GM23338 (cell line): ENCODE measurements around the gene ENTPD3. TPM values are rescaled to one million over a fixed set of nuclear protein-coding genes. Genes with fewer than 3 reads are reported as not detected.

ENCODE experiments used
- ATAC-seq: fragments of 200-7000 bp; cut with Tn5 transposase; 3 replicates; pipeline ENCODE4 v1.9.1; 2020
- DNase-seq: peaks from one replicate; pipeline ENCODE4 v3.0.0-alpha.2; 2015; ENCODE audit warnings: low spot score
- H2AFZ ChIP-seq: fragments of 200-600 bp; sonication (generic); 2 replicates; pipeline ENCODE4 v1.8.0; 2016; ENCODE audit warnings: antibody characterized with exemption, mild to moderate bottlenecking, moderate library complexity
- H3F3A ChIP-seq: fragments of 200-600 bp; sonication (generic); replicated peaks from 2 replicates; pipeline ENCODE4 v1.8.0; 2017; ENCODE audit warnings: antibody characterized with exemption, mixed run types, low read depth
- H3K27ac ChIP-seq: fragments of 200-600 bp; sonication (generic); 2 replicates; pipeline ENCODE4 v1.6.1; 2016; ENCODE audit warnings: low read depth
- H3K27me3 ChIP-seq: fragments of 200-600 bp; sonication (generic); 2 replicates; pipeline ENCODE4 v1.8.0; 2016; ENCODE audit warnings: mild to moderate bottlenecking, mixed run types, moderate library complexity; ENCODE audit not compliant: insufficient read depth
- H3K36me3 ChIP-seq: fragments of 200-600 bp; sonication (generic); 2 replicates; pipeline ENCODE4 v1.8.0; 2016; ENCODE audit warnings: mild to moderate bottlenecking; ENCODE audit not compliant: insufficient read depth
- H3K4me1 ChIP-seq: fragments of 200-600 bp; sonication (generic); 2 replicates; pipeline ENCODE4 v1.8.0; 2016; ENCODE audit warnings: mild to moderate bottlenecking, moderate library complexity; ENCODE audit not compliant: insufficient read depth
- H3K4me2 ChIP-seq: fragments of 200-600 bp; sonication (generic); 2 replicates; pipeline ENCODE4 v1.7.1; 2017; ENCODE audit warnings: mixed run types
- H3K4me3 ChIP-seq: fragments of 200-600 bp; sonication (generic); 2 replicates; pipeline ENCODE4 v1.6.1; 2016; ENCODE audit warnings: mixed run types
- H3K79me2 ChIP-seq: fragments of 200-600 bp; sonication (generic); replicated peaks from 2 replicates; pipeline ENCODE4 v1.8.0; 2017; ENCODE audit warnings: mild to moderate bottlenecking; ENCODE audit not compliant: insufficient read depth
- H3K9me2 ChIP-seq: fragments of 200-600 bp; sonication (generic); 2 replicates; pipeline ENCODE4 v1.8.0; 2017; ENCODE audit not compliant: insufficient read depth
- H4K20me1 ChIP-seq: fragments of 200-600 bp; sonication (generic); replicated peaks from 2 replicates; pipeline ENCODE4 v1.8.0; 2017; ENCODE audit warnings: mild to moderate bottlenecking; ENCODE audit not compliant: insufficient read depth
- H3K27ac Mint-ChIP-seq: 2 replicates; pipeline ENCODE4 v1.8.0; 2020; ENCODE audit warnings: inconsistent platforms, mild to moderate bottlenecking, moderate library complexity, mixed read lengths
- H3K27me3 Mint-ChIP-seq: 3 replicates; pipeline ENCODE4 v1.8.0; 2022; ENCODE audit warnings: low read depth, mild to moderate bottlenecking, moderate library complexity, mixed read lengths, inconsistent platforms; ENCODE audit not compliant: insufficient read depth, poor library complexity
- H3K36me3 Mint-ChIP-seq: 3 replicates; pipeline ENCODE4 v1.8.0; 2021; ENCODE audit warnings: low read depth, mild to moderate bottlenecking, inconsistent platforms, moderate library complexity, mixed read lengths
- H3K4me1 Mint-ChIP-seq: 3 replicates; pipeline ENCODE4 v1.8.0; 2020; ENCODE audit warnings: mild to moderate bottlenecking, inconsistent platforms, mixed read lengths
- H3K4me3 Mint-ChIP-seq: 3 replicates; pipeline ENCODE4 v1.8.0; 2021; ENCODE audit warnings: moderate library complexity, mild to moderate bottlenecking, inconsistent platforms, mixed read lengths
- H3K9me3 Mint-ChIP-seq: 3 replicates; pipeline ENCODE4 v1.8.0; 2020; ENCODE audit warnings: moderate library complexity, mild to moderate bottlenecking, inconsistent platforms, mixed read lengths
- CREB1 ChIP-seq: fragments of 250-450 bp; sonication (Bioruptor Pico); IDR thresholded peaks from 2 replicates; pipeline ENCODE4 v1.5.0; 2020; ENCODE audit warnings: low read depth, mild to moderate bottlenecking, moderate library complexity
- CTCF ChIP-seq, 2 experiments: fragments of 200-600 bp in 1 of 2; sonication (generic) in 1 of 2; conservative IDR thresholded peaks; 2 replicates each; pipeline versions ENCODE4 v1.5.1 to v1.6.1; 2016 to 2017; ENCODE audit warnings: antibody characterized with exemption in 2 of 2, low read depth in 2 of 2, mild to moderate bottlenecking in 2 of 2, moderate library complexity in 1 of 2
- ETS1 ChIP-seq: IDR thresholded peaks from 2 replicates; pipeline ENCODE4 v1.6.1; 2016; ENCODE audit warnings: antibody characterized with exemption
- EZH2phosphoT487 ChIP-seq: fragments of 200-600 bp; sonication (generic); IDR thresholded peaks from one replicate; pipeline ENCODE4 v1.8.1; 2018; ENCODE audit warnings: antibody characterized with exemption; ENCODE audit not compliant: unreplicated experiment
- JUNB ChIP-seq: IDR thresholded peaks from one replicate; pipeline ENCODE4 v1.6.1; 2016; ENCODE audit warnings: antibody characterized with exemption; ENCODE audit not compliant: unreplicated experiment
- NANOG ChIP-seq: IDR thresholded peaks from 2 replicates; pipeline ENCODE4 v1.6.1; 2016; ENCODE audit warnings: antibody characterized with exemption, borderline replicate concordance
- POLR2AphosphoS5 ChIP-seq: IDR thresholded peaks from 2 replicates; pipeline ENCODE4 v1.6.1; 2016; ENCODE audit warnings: antibody characterized with exemption, low read depth
- REST ChIP-seq: IDR thresholded peaks from one replicate; pipeline ENCODE4 v1.6.1; 2018; ENCODE audit warnings: antibody characterized with exemption; ENCODE audit not compliant: unreplicated experiment
- STAT1 ChIP-seq: IDR thresholded peaks from one replicate; pipeline ENCODE4 v1.6.1; 2016; ENCODE audit warnings: antibody characterized with exemption; ENCODE audit not compliant: unreplicated experiment
- ZNF114 ChIP-seq: fragments of 250-450 bp; sonication (Bioruptor Pico); IDR thresholded peaks from 2 replicates; pipeline ENCODE4 v1.5.0; 2020; ENCODE audit warnings: mild to moderate bottlenecking, moderate library complexity
- ZNF331 ChIP-seq: fragments of 250-450 bp; sonication (Bioruptor Pico); IDR thresholded peaks from 2 replicates; pipeline ENCODE4 v1.5.0; 2020; ENCODE audit warnings: low read depth, mild to moderate bottlenecking, moderate library complexity
- ZNF462 ChIP-seq: fragments of 250-450 bp; sonication (Bioruptor Pico); IDR thresholded peaks from 2 replicates; pipeline ENCODE4 v1.5.0; 2020; ENCODE audit warnings: mild to moderate bottlenecking, moderate library complexity
- polyA plus RNA-seq: library from polyadenylated mRNA; unstranded; fragments of >200 nt; fragmentation: Nextera tagmentation; extraction: Ambion mirVana; gene quantifications from 2 replicates; pipeline ENCODE4 v1.2.1, GENCODE V29; 2016
- total RNA-seq: library from RNA; depleted of rRNA; stranded (reverse); fragments of >200 nt; shearing (Covaris generic); gene quantifications from 2 replicates; pipeline ENCODE4 v1.2.3, GENCODE V29; 2014

The ENTPD3 gene
- total and polyA plus RNA-seq, 2 experiments from 2014 or later: 0.32 to 0.63 TPM

GRCh38 chr3:40386213-40386612 lies 771 bp upstream of the ENTPD3 start:
- Histone ChIP-seq H3K9me2 (no peaks in the 10 kb centered on the region), H3K27ac (no peak overlapping the region), H2AFZ (peak overlapping the region; percentile 100), H3K36me3 (no peaks in the 10 kb centered on the region), H3K27me3 (peaks cover 40% of the 10 kb centered on the region), H3K4me2 (peak overlapping the region; percentile 96; the same call in 1 of the 2 replicates), H3K4me1 (peaks cover 9% of the 10 kb centered on the region), H3K4me3 (peak overlapping the region; percentile 88), H4K20me1 (no peaks in the 10 kb centered on the region), H3F3A (no peaks in the 10 kb centered on the region; the same call in 1 of the 2 replicates), H3K79me2 (no peaks in the 10 kb centered on the region)
- DNase-seq (no peak), ATAC-seq (no peak)
- peak overlapping the region; percentile 88 for H3K4me3 Mint-ChIP-seq
- peaks cover 21% of the 10 kb centered on the region for H3K27me3 Mint-ChIP-seq
- H3K36me3 Mint-ChIP-seq: no peaks in the 10 kb centered on the region
- H3K27ac Mint-ChIP-seq: no peak overlapping the region
- peaks cover 19% of the 10 kb centered on the region for H3K4me1 Mint-ChIP-seq
- H3K9me3 Mint-ChIP-seq: no peaks in the 10 kb centered on the region
- no peak for TF ChIP-seq NANOG
- TF ChIP-seq ZNF462 (CRISPR knock-in tag): no peak
- TF ChIP-seq EZH2phosphoT487: no peak
- TF ChIP-seq ZNF331 (CRISPR knock-in tag): no peak
- no peak for TF ChIP-seq CTCF (conservative IDR thresholded peaks at IDR 0.05; ENCODE audit: low read depth in 2 of 2)
- TF ChIP-seq CREB1 (CRISPR knock-in tag): no peak
- TF ChIP-seq ZNF114 (CRISPR knock-in tag): no peak
- TF ChIP-seq REST: no peak
- no peak for TF ChIP-seq STAT1
- TF ChIP-seq POLR2AphosphoS5: no peak
- no peak for TF ChIP-seq ETS1
- no peak for TF ChIP-seq JUNB
